ENCODE data around the gene CLDN16. TPM values are rescaled to one million over a fixed set of nuclear protein-coding genes. Genes with fewer than 3 reads are reported as not detected.

Gene CLDN16
- total and polyA plus RNA-seq, 9 donors: 0.08 to 0.56 (median 0.09) TPM; not detected in 1

DNA sequence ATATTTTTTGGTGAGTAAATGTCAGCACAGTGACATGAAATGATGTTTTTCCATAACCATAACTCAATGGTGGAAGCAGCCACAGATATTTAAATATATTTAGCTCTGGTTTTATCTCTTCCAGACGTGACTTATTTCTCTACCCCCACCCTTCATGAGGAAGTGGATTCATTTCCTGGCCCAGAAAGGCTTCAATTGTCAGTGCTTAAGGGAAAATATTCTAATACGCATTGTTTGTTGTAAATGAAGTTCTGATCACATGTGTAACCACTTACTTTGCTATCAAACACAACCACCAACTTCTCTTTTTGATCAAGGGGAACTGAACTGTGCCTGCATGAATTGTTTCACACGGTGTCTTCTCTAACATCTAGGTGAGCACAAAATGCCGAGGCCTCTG, 14.0 kb downstream of the CLDN16 start:
- no peaks in the 10 kb centered on the region for H3K4me1 ChIP-seq (ENCODE audit: control insufficient read depth, insufficient read depth, low read length)
- H3K4me3 ChIP-seq (ENCODE audit: low read length): no peak overlapping the region
- H3K36me3 ChIP-seq (ENCODE audit: control insufficient read depth, insufficient read depth, low read length): no peaks in the 10 kb centered on the region
- WGBS (ENCODE audit: insufficient coverage): 47% methylated on average over 2 of the region's 4 CpGs
- no peak overlapping the region for H3K27ac ChIP-seq (ENCODE audit: low read length)
- DNase-seq: no peak
- H3K27me3 ChIP-seq (ENCODE audit: control insufficient read depth, insufficient read depth, low read length): no peaks in the 10 kb centered on the region
- no peaks in the 10 kb centered on the region for H3K9me3 ChIP-seq (replicated peaks; ENCODE audit: control insufficient read depth, low read depth, low read length)

DNA sequence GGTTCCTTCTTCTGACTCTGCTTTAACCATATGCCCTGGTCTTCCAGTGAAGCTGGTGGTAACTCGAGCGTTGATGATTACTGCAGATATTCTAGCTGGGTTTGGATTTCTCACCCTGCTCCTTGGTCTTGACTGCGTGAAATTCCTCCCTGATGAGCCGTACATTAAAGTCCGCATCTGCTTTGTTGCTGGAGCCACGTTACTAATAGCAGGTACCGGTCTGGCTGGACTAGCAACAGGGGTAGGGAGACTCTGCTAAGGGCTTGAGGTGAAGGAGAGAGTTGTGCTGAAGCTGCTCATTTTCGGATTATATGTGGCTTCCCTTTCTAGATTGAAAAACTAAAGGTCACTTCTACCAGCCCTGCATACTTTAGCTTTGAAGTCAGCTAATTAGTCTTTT, 16.8 kb downstream of the CLDN16 start:
- H3K9me3 ChIP-seq (replicated peaks; ENCODE audit: control insufficient read depth, low read depth, low read length): no peaks in the 10 kb centered on the region
- no peak overlapping the region for H3K27ac ChIP-seq (ENCODE audit: low read length)
- H3K36me3 ChIP-seq (ENCODE audit: control insufficient read depth, insufficient read depth, low read length): no peaks in the 10 kb centered on the region
- H3K4me3 ChIP-seq (ENCODE audit: low read length): no peak overlapping the region
- DNase-seq: no peak
- WGBS (ENCODE audit: insufficient coverage): 82% methylated on average over 7 of the region's 8 CpGs
- H3K4me1 ChIP-seq (ENCODE audit: control insufficient read depth, insufficient read depth, low read length): no peaks in the 10 kb centered on the region
- no peaks in the 10 kb centered on the region for H3K27me3 ChIP-seq (ENCODE audit: control insufficient read depth, insufficient read depth, low read length)

DNA sequence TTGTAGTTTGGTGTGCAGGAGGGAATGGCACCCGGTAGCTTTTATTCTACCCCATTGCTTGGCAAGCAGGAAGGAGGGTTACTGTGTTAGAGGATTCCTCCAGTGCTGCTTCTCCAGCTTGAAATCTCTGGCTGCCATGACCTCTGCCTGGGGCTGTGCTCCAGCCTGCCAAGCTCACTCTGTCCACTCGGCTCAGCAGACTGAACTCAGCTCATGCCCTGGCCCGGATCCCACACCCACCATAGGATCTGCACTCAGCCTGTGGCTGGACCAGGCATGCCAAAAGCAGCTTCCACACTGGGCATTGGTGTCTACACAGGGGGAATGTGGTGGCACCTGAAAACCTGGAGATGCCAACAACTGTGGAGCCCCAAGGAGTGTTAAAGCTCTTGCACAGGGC, 26.3 kb downstream of the CLDN16 start:
- WGBS (ENCODE audit: insufficient coverage): 67% methylated on average over 2 of the region's 3 CpGs

DNA sequence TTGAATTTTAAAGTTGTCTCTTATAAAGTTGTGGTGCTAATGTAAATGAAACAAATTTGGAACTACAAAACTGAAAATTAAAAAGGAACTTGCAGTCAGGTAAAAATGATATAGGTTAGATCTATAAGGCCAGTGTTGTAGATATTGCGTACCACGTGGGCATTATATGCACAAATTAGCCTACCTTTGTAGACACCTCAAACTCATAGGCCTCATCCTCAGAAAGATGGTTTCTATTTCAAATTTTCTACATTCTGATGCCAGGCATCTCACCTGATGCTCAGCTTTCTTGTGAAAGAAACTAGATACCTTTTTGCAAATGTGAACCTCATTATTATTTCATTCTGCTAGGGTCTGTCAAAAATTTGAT, 36.1 kb downstream of the CLDN16 start:
- no peak for DNase-seq
- Histone ChIP-seq H3K36me3 (ENCODE audit: control insufficient read depth, insufficient read depth, low read length) (no peaks in the 10 kb centered on the region), H3K27ac (ENCODE audit: low read length) (no peak overlapping the region), H3K4me3 (ENCODE audit: low read length) (no peak overlapping the region), H3K27me3 (ENCODE audit: control insufficient read depth, insufficient read depth, low read length) (no peaks in the 10 kb centered on the region), H3K9me3 (replicated peaks; ENCODE audit: control insufficient read depth, low read depth, low read length) (no peaks in the 10 kb centered on the region), H3K4me1 (ENCODE audit: control insufficient read depth, insufficient read depth, low read length) (no peaks in the 10 kb centered on the region)
- no CpG with 5 or more reads among the region's 2 CpGs for WGBS (ENCODE audit: insufficient coverage)

More for the DNA sequence above, 26.3 kb downstream of the CLDN16 start:
- Histone ChIP-seq H3K27ac (ENCODE audit: low read length) (no peak overlapping the region), H3K36me3 (ENCODE audit: control insufficient read depth, insufficient read depth, low read length) (no peaks in the 10 kb centered on the region), H3K9me3 (replicated peaks; ENCODE audit: control insufficient read depth, low read depth, low read length) (no peaks in the 10 kb centered on the region), H3K4me1 (ENCODE audit: control insufficient read depth, insufficient read depth, low read length) (no peaks in the 10 kb centered on the region), H3K27me3 (ENCODE audit: control insufficient read depth, insufficient read depth, low read length) (no peaks in the 10 kb centered on the region), H3K4me3 (ENCODE audit: low read length) (no peak overlapping the region)
- DNase-seq: no peak

- H3K36me3 ChIP-seq (ENCODE audit: control insufficient read depth, insufficient read depth, low read length): no peaks in the 10 kb centered on the region
- no peaks in the 10 kb centered on the region for H3K27me3 ChIP-seq (ENCODE audit: control insufficient read depth, insufficient read depth, low read length)
- DNase-seq: peak; percentile 66
- no peak overlapping the region for H3K4me3 ChIP-seq (ENCODE audit: low read length)
- H3K4me1 ChIP-seq (ENCODE audit: control insufficient read depth, insufficient read depth, low read length): no peaks in the 10 kb centered on the region
- WGBS (ENCODE audit: insufficient coverage): no CpG with 5 or more reads among the region's 16 CpGs
- no peak overlapping the region for H3K27ac ChIP-seq (ENCODE audit: low read length)
- no peaks in the 10 kb centered on the region for H3K9me3 ChIP-seq (replicated peaks; ENCODE audit: control insufficient read depth, low read depth, low read length)
These were observed 36.8 kb downstream of the CLDN16 start for GRCh38 chr3:190424478-190425439.

- Histone ChIP-seq H3K27me3 (ENCODE audit: control insufficient read depth, insufficient read depth, low read length) (no peaks in the 10 kb centered on the region), H3K9me3 (replicated peaks; ENCODE audit: control insufficient read depth, low read depth, low read length) (no peaks in the 10 kb centered on the region), H3K27ac (ENCODE audit: low read length) (no peak overlapping the region), H3K36me3 (ENCODE audit: control insufficient read depth, insufficient read depth, low read length) (no peaks in the 10 kb centered on the region), H3K4me1 (ENCODE audit: control insufficient read depth, insufficient read depth, low read length) (no peaks in the 10 kb centered on the region), H3K4me3 (ENCODE audit: low read length) (no peak overlapping the region)
- WGBS (ENCODE audit: insufficient coverage): no CpG with 5 or more reads among the region's 1 CpG
- no peak for DNase-seq
These were observed 37.9 kb downstream of the CLDN16 start for GRCh38 chr3:190425833-190426232.

GRCh38 chr3:190426806-190427507, 39.0 kb downstream of the CLDN16 start:
- 74% methylated on average over 3 of the region's 6 CpGs for WGBS (ENCODE audit: insufficient coverage)
- no peak overlapping the region for H3K27ac ChIP-seq (ENCODE audit: low read length)
- H3K4me1 ChIP-seq (ENCODE audit: control insufficient read depth, insufficient read depth, low read length): no peaks in the 10 kb centered on the region
- H3K27me3 ChIP-seq (ENCODE audit: control insufficient read depth, insufficient read depth, low read length): no peaks in the 10 kb centered on the region
- H3K36me3 ChIP-seq (ENCODE audit: control insufficient read depth, insufficient read depth, low read length): no peaks in the 10 kb centered on the region
- no peaks in the 10 kb centered on the region for H3K9me3 ChIP-seq (replicated peaks; ENCODE audit: control insufficient read depth, low read depth, low read length)
- DNase-seq: no peak
- no peak overlapping the region for H3K4me3 ChIP-seq (ENCODE audit: low read length)

- no CpG with 5 or more reads among the region's 2 CpGs for WGBS (ENCODE audit: insufficient coverage)
- Histone ChIP-seq H3K9me3 (replicated peaks; ENCODE audit: control insufficient read depth, low read depth, low read length) (no peaks in the 10 kb centered on the region), H3K36me3 (ENCODE audit: control insufficient read depth, insufficient read depth, low read length) (no peaks in the 10 kb centered on the region), H3K27me3 (ENCODE audit: control insufficient read depth, insufficient read depth, low read length) (no peaks in the 10 kb centered on the region), H3K27ac (ENCODE audit: low read length) (no peak overlapping the region), H3K4me3 (ENCODE audit: low read length) (no peak overlapping the region), H3K4me1 (ENCODE audit: control insufficient read depth, insufficient read depth, low read length) (no peaks in the 10 kb centered on the region)
- DNase-seq: no peak
These were observed 41.7 kb downstream of the CLDN16 start for GRCh38 chr3:190429681-190430080.

- H3K4me3 ChIP-seq (ENCODE audit: low read length): no peak overlapping the region
- no peak for DNase-seq
- no peaks in the 10 kb centered on the region for H3K27me3 ChIP-seq (ENCODE audit: control insufficient read depth, insufficient read depth, low read length)
- no peaks in the 10 kb centered on the region for H3K9me3 ChIP-seq (replicated peaks; ENCODE audit: control insufficient read depth, low read depth, low read length)
- no peaks in the 10 kb centered on the region for H3K36me3 ChIP-seq (ENCODE audit: control insufficient read depth, insufficient read depth, low read length)
- no peaks in the 10 kb centered on the region for H3K4me1 ChIP-seq (ENCODE audit: control insufficient read depth, insufficient read depth, low read length)
- no CpG with 5 or more reads among the region's 2 CpGs for WGBS (ENCODE audit: insufficient coverage)
- H3K27ac ChIP-seq (ENCODE audit: low read length): no peak overlapping the region
These were observed 42.9 kb downstream of the CLDN16 start for GRCh38 chr3:190430906-190431305.

GRCh38 chr3:190432216-190432615, 44.3 kb downstream of the CLDN16 start:
- Histone ChIP-seq H3K27me3 (ENCODE audit: control insufficient read depth, insufficient read depth, low read length) (no peaks in the 10 kb centered on the region), H3K4me3 (ENCODE audit: low read length) (no peak overlapping the region), H3K9me3 (replicated peaks; ENCODE audit: control insufficient read depth, low read depth, low read length) (no peaks in the 10 kb centered on the region), H3K4me1 (ENCODE audit: control insufficient read depth, insufficient read depth, low read length) (no peaks in the 10 kb centered on the region), H3K36me3 (ENCODE audit: control insufficient read depth, insufficient read depth, low read length) (no peaks in the 10 kb centered on the region), H3K27ac (ENCODE audit: low read length) (no peak overlapping the region)
- no peak for DNase-seq

All from muscle of leg (tissue), 11 donors.